Upper lobe of left lung (tissue), 6 donors: Measurements from ENCODE around the gene CCDC197. TPM values are rescaled to one million over a fixed set of nuclear protein-coding genes. Genes with fewer than 3 reads are reported as not detected.

Experiments
- ATAC-seq, 2 donors: fragments of 200-7000 bp; cut with Tn5 transposase; one replicate each; pipeline ENCODE4 v1.9.1; 2022; ENCODE audit warnings: mild to moderate bottlenecking in 2 of 2, moderate library complexity in 2 of 2; ENCODE audit not compliant: low FRiP score in 2 of 2
- DNase-seq, 2 donors: peaks; one replicate each; pipeline ENCODE4 v3.0.0-alpha.2; 2019 to 2020
- H3K27ac ChIP-seq, 4 donors: fragments of 200-600 bp; sonication (generic); one replicate each; pipeline ENCODE4 v1.5.1; 2016 to 2019
- H3K27me3 ChIP-seq, 4 donors: fragments of 200-600 bp; sonication (generic); one replicate each; pipeline ENCODE4 v1.5.1; 2017 to 2019
- H3K36me3 ChIP-seq, 4 donors: fragments of 200-600 bp; sonication (generic); one replicate each; pipeline ENCODE4 v1.5.1; 2016 to 2019
- H3K4me1 ChIP-seq, 4 donors: fragments of 200-600 bp; sonication (generic); one replicate each; pipeline ENCODE4 v1.5.1; 2018 to 2019
- H3K4me3 ChIP-seq, 4 donors: fragments of 200-600 bp; sonication (generic); one replicate each; pipeline ENCODE4 v1.5.1; 2017 to 2019; ENCODE audit warnings: mild to moderate bottlenecking in 2 of 4, moderate library complexity in 1 of 4
- H3K9me3 ChIP-seq, 4 donors: fragments of 200-600 bp; sonication (generic); one replicate each; pipeline ENCODE4 v1.5.1; 2018 to 2019
- EP300 ChIP-seq, 4 donors: sonication (generic); formaldehyde crosslinking; IDR thresholded peaks; one replicate each; pipeline ENCODE4 v1.5.1; 2017; ENCODE audit warnings: antibody characterized with exemption in 4 of 4, control low read depth in 2 of 4
- POLR2A ChIP-seq, 4 donors: fragments of 450-650 bp; IDR thresholded peaks; one replicate each; pipeline ENCODE4 v1.5.1; 2016 to 2017; ENCODE audit warnings: antibody characterized with exemption in 4 of 4, mild to moderate bottlenecking in 2 of 4
- POLR2AphosphoS5 ChIP-seq, 2 donors: sonication (generic); formaldehyde crosslinking; IDR thresholded peaks; one replicate each; pipeline ENCODE4 v1.5.1; 2017; ENCODE audit warnings: antibody characterized with exemption in 2 of 2
- WGBS, 2 donors: methylation state at CpG; one replicate each; pipeline ENCODE4 v1.1.5; 2017 to 2018; 5-methylcytosine and 5-hydroxymethylcytosine counted together
- total RNA-seq, 6 donors: library from RNA; depleted of rRNA in 4 of 6; stranded (reverse); fragments of >200 nt in 4 of 6; gene quantifications; one replicate each; pipeline versions ENCODE4 v1.1.0 to v1.2.1, GENCODE V29; 2016 to 2021
- TF ChIP-seq, protein P1 (sequence below), 6 experiments: fragments of 450-650 bp in 4 of 6; fragments of 200-600 bp in 2 of 6; sonication (generic) in 2 of 6; IDR thresholded peaks; one replicate each; pipeline ENCODE4 v1.5.1; 2016 to 2019; ENCODE audit warnings: antibody characterized with exemption in 6 of 6
- donor health status: DM: no; HTN: no; CAD: no; lungs with moderate emphysema.
- donor health status: DM: no; HTN: yes; CAD: no; lungs with severe emphysema.

CCDC197 gene
- total RNA-seq = not detected

DNA sequence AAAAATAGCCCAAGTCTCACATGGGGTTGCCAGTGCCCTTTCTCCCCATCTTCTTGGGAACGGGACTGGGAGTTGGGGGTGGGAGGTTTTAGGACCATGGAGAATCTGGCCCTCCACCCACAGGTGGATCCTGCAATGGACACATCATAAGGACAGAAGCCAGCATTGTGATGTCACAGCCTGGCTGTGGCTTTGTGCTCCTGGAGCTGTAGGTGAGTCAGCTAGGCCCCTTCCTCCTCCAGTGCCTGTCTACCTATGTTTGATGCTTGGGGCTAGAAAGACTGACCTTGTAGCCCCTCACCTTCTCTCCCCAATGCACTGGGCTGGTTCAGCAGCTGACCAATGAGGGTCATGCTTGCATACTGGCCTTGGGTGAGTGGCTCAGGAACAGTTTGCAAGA is at the start of gene CCDC197:
Gene CCDC197, plus strand, starts transcription at position 220 of the 400 bp plus-strand sequence. CDS start 831 bp downstream, outside the sequence.
- no peak for ATAC-seq
- no peak for DNase-seq
- H3K4me1 ChIP-seq = no peaks in the 10 kb centered on the region
- H3K27ac ChIP-seq = no peak within 1 kb of the TSS
- no peak within 1 kb of the TSS for H3K4me3 ChIP-seq
- H3K9me3 ChIP-seq = no peaks in the 10 kb centered on the region
- 82 to 100% methylated on average over 1 of the region's 1 CpG for WGBS, 2 donors
- no peaks in the 10 kb centered on the region for H3K36me3 ChIP-seq
- peaks cover 0 to 5% (median 0%) of the 10 kb centered on the region in 4 donors for H3K27me3 ChIP-seq
- TF ChIP-seq EP300 (IDR thresholded peaks at IDR 0.05) (no peak), POLR2A (IDR thresholded peaks at IDR 0.05) (no peak), POLR2AphosphoS5 (IDR thresholded peaks at IDR 0.05) (no peak)
- TF ChIP-seq, protein P1, sequence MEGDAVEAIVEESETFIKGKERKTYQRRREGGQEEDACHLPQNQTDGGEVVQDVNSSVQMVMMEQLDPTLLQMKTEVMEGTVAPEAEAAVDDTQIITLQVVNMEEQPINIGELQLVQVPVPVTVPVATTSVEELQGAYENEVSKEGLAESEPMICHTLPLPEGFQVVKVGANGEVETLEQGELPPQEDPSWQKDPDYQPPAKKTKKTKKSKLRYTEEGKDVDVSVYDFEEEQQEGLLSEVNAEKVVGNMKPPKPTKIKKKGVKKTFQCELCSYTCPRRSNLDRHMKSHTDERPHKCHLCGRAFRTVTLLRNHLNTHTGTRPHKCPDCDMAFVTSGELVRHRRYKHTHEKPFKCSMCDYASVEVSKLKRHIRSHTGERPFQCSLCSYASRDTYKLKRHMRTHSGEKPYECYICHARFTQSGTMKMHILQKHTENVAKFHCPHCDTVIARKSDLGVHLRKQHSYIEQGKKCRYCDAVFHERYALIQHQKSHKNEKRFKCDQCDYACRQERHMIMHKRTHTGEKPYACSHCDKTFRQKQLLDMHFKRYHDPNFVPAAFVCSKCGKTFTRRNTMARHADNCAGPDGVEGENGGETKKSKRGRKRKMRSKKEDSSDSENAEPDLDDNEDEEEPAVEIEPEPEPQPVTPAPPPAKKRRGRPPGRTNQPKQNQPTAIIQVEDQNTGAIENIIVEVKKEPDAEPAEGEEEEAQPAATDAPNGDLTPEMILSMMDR (IDR thresholded peaks at IDR 0.05) = no peak

DNA sequence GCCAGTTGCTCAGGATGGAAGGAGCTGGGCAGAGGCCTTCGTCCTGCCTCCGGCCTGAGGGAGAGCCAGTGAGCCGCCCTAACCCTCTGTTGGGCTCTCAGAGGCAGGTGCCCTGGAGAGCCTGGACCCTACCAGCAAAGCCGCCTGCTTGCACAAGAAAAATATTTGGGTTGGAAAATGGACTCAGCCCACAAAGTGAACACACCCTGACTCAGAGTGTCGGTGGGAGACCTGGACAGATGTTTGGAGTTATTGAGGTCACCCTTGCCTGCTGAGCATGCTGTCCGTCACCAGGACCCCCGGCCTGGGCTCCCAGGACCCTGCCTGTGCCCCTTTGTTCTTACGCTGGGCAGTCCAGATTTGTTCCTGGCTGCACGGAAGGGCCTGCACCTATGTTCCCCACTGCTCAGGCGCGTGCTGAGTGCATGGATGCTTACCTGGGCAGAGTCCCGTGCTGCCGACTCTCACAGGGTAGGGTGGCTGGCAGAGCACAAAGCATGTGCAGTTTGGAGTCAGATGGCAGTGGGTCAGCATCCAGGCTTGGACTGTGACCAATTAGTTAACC is 47.5 kb upstream of the CCDC197 start:
- 84 to 93% methylated on average over 11 to 13 of the region's 13 CpGs for WGBS, 2 donors
- no peak for ATAC-seq

GRCh38 chr14:93950948-93951634 is 46.0 kb upstream of the CCDC197 start:
- no peak for DNase-seq
- Histone ChIP-seq H3K9me3 (no peaks in the 10 kb centered on the region), H3K36me3 (no peaks in the 10 kb centered on the region), H3K27ac (no peak overlapping the region), H3K4me3 (no peak overlapping the region), H3K27me3 (no peaks in the 10 kb centered on the region), H3K4me1 (peaks cover 5 to 16% (median 10%) of the 10 kb centered on the region in 4 donors)
- no peak for ATAC-seq
- 83 to 89% methylated on average over 10 to 19 of the region's 20 CpGs for WGBS, 2 donors
- TF ChIP-seq EP300 (IDR thresholded peaks at IDR 0.05) (no peak), POLR2A (IDR thresholded peaks at IDR 0.05) (no peak), POLR2AphosphoS5 (IDR thresholded peaks at IDR 0.05) (no peak)
- TF ChIP-seq, protein P1 (IDR thresholded peaks at IDR 0.05) = no peak

More for the DNA sequence above, 47.5 kb upstream of the CCDC197 start:
- TF ChIP-seq EP300 (IDR thresholded peaks at IDR 0.05) (no peak), POLR2AphosphoS5 (IDR thresholded peaks at IDR 0.05) (no peak)
- TF ChIP-seq, protein P1 (IDR thresholded peaks at IDR 0.05) = no peak
- H3K9me3 ChIP-seq = no peaks in the 10 kb centered on the region
- peaks cover 0 to under 1% (median 0%) of the 10 kb centered on the region in 4 donors for H3K4me1 ChIP-seq
- DNase-seq = no peak
- H3K27me3 ChIP-seq = no peaks in the 10 kb centered on the region
- no peak overlapping the region for H3K27ac ChIP-seq
- H3K4me3 ChIP-seq = no peak overlapping the region
- H3K36me3 ChIP-seq = no peaks in the 10 kb centered on the region

DNA sequence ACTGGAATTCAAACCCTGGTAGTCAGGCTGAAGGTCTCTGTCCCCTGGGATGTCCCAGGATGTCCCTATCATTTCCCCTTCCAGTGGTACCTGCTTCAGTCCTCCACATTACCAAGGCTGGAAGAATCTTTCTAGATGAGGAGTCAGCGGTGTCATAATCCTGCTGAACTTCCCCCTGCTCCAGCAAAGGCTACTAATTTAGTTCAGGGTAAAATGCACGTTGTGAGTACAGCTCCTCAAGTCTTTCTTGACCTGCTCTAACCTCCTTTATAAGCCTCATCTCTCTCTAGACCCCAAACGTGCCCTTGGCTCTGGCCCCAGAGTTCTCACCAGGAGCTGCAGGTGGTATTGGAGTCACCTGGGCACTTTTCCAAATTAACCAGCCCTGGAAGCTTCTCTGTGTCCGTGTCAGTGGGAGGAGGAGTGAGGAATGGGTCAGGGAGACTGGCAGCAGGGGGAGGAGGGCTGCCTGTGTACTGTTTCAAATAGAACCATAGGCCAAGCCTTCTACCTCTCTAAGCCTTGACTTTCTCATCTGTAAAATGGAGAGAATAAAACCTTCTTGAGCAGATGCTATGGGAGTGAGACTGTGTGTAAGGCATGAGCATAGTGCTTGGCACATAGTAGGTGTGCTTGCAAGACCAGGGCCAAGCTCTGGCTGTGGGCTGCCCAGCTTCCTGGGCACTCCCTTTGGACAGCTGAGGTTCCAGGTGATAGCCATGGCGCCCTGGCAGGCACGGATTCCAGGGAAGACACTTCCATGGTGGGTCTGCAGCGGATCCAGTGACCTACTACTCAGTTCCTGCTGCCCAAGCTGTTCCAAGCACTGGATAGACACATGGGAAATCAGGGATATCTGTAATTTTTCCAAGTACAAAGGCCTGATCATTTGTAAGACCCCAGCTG is 45.2 kb upstream of the CCDC197 start:
- ATAC-seq (no peak), DNase-seq (no peak)
- H3K27ac ChIP-seq = no peak overlapping the region
- no peaks in the 10 kb centered on the region for H3K27me3 ChIP-seq
- no peak overlapping the region for H3K4me3 ChIP-seq
- TF ChIP-seq POLR2A (IDR thresholded peaks at IDR 0.05) (no peak), EP300 (IDR thresholded peaks at IDR 0.05) (no peak), POLR2AphosphoS5 (IDR thresholded peaks at IDR 0.05) (no peak)
- TF ChIP-seq, protein P1 (IDR thresholded peaks at IDR 0.05) = no peak
- 62 to 64% methylated on average over 7 of the region's 7 CpGs for WGBS, 2 donors
- H3K9me3 ChIP-seq = no peaks in the 10 kb centered on the region
- H3K4me1 ChIP-seq = peaks cover 5 to 22% (median 17%) of the 10 kb centered on the region in 4 donors
- H3K36me3 ChIP-seq = no peaks in the 10 kb centered on the region
